ENCODE results near the gene PHF13. TPM values are rescaled to one million over a fixed set of nuclear protein-coding genes. Genes with fewer than 3 reads are reported as not detected.

The PHF13 gene
- polyA plus RNA-seq, 1 donor (not counting 4 experiments of a cell fraction or from before 2014, with no cell fraction given): 4.5 TPM

DNA sequence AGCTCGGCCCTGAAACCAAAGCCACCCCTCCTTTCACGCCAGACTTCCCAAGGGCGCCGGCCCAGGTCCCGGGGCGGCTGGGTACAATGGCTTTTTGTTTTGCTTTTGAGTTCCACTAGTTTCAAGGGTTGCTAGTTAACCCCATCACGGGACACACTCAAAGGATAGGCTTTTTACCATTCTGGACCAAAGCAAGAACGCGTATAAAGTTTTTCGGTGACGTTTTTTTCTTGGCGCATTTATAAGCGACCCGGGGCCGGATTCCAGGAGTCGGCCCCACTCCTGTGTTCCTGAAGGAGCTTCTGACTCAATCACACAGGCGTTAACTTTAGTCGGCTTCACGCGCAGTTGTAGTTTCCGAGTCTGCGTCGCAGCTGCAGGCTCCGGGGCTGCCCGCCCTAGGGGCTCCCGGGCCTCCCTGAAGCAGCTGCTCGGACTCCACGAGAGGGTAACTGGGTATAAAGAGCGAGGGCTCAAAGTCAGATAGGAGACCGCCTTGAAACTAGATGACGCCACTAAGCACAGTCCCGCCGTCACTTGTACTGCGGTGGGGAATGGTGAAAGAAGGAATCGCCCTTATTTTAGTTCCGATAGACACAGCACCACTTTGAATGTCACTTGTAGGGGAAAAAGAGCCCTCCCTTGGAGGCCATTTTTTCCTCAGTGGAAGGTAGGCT lies 10.2 kb upstream of the PHF13 start:
- Histone ChIP-seq H3K9ac (ENCODE audit: control insufficient read depth, extremely low read depth, insufficient read depth, low read length) (peak overlapping the region; percentile 100), H4K20me1 (ENCODE audit: control insufficient read depth, extremely low read depth, insufficient read depth, low read length) (peaks cover 21% of the 10 kb centered on the region), H3K9me1 (ENCODE audit: control insufficient read depth, extremely low read depth, insufficient read depth, low read length) (no peaks in the 10 kb centered on the region), H3K4me1 (ENCODE audit: control insufficient read depth, extremely low read depth, insufficient read depth, low read length) (peaks cover 35% of the 10 kb centered on the region), H3K9me3 (ENCODE audit: control insufficient read depth, low read depth, low read length) (no peaks in the 10 kb centered on the region), H3K27ac (ENCODE audit: control insufficient read depth, insufficient read depth, low read length) (peak overlapping the region; percentile 97), H3K36me3 (ENCODE audit: control insufficient read depth in 2 of 2, extremely low read depth in 1 of 2, insufficient read depth in 2 of 2, low read length in 2 of 2) (peaks cover 5 to 13% of the 10 kb centered on the region in 2 experiments), H3K79me2 (ENCODE audit: control insufficient read depth, insufficient read depth, low read length) (peaks cover 41% of the 10 kb centered on the region), H2AFZ (ENCODE audit: control insufficient read depth, low read length) (peak overlapping the region; percentile 71), H3K27me3 (ENCODE audit: control insufficient read depth, extremely low read depth, insufficient read depth, low read length) (no peaks in the 10 kb centered on the region), H3K4me3 (ENCODE audit: control insufficient read depth in 2 of 3, extremely low read depth in 1 of 3, insufficient read depth in 2 of 3, low read depth in 1 of 3, low read length in 3 of 3) (peak overlapping the region; percentile 41 to 74 (median 74)), H3K4me2 (ENCODE audit: control insufficient read depth, extremely low read depth, insufficient read depth, low read depth, low read length) (peak overlapping the region; percentile 95)
- DNase-seq (ENCODE audit: low read depth, low spot score) (no peak), FAIRE-seq (no peak)
- TF ChIP-seq EZH2 (IDR thresholded peaks at IDR 0.05; ENCODE audit: low read length): no peak
- TF ChIP-seq CTCF (optimal IDR thresholded peaks at IDR 0.05 in 1 of 3, IDR thresholded peaks at IDR 0.05 in 1 of 3, conservative IDR thresholded peaks at IDR 0.05 in 1 of 3; ENCODE audit: extremely low read depth in 1 of 3, insufficient read depth in 2 of 3, low read length in 3 of 3): no peak
- dilution Hi-C loops (cut with MboI; ENCODE audit: extremely low pct_ligation_motif_present, low sequenced_read_pairs): no loop called here

GRCh38 chr1:6603915-6604558 lies 9.5 kb upstream of the PHF13 start:
- DNase-seq (ENCODE audit: low read depth, low spot score) (no peak), FAIRE-seq (peak; percentile 58)
- peak overlapping the region; percentile 100 for H3K9ac ChIP-seq (ENCODE audit: control insufficient read depth, extremely low read depth, insufficient read depth, low read length)
- dilution Hi-C loops (cut with MboI; ENCODE audit: extremely low pct_ligation_motif_present, low sequenced_read_pairs): no loop called here
- TF ChIP-seq CTCF (optimal IDR thresholded peaks at IDR 0.05 in 1 of 3, IDR thresholded peaks at IDR 0.05 in 1 of 3, conservative IDR thresholded peaks at IDR 0.05 in 1 of 3; ENCODE audit: extremely low read depth in 1 of 3, insufficient read depth in 2 of 3, low read length in 3 of 3): no peak
- no peak for TF ChIP-seq EZH2 (IDR thresholded peaks at IDR 0.05; ENCODE audit: low read length)
- peak overlapping the region; percentile 71 for H2AFZ ChIP-seq (ENCODE audit: control insufficient read depth, low read length)
- no peaks in the 10 kb centered on the region for H3K27me3 ChIP-seq (ENCODE audit: control insufficient read depth, extremely low read depth, insufficient read depth, low read length)
- peaks cover 29% of the 10 kb centered on the region for H3K4me1 ChIP-seq (ENCODE audit: control insufficient read depth, extremely low read depth, insufficient read depth, low read length)
- peak overlapping the region; percentile 95 for H3K4me2 ChIP-seq (ENCODE audit: control insufficient read depth, extremely low read depth, insufficient read depth, low read depth, low read length)
- peaks cover 4 to 9% of the 10 kb centered on the region in 2 experiments for H3K36me3 ChIP-seq (ENCODE audit: control insufficient read depth in 2 of 2, extremely low read depth in 1 of 2, insufficient read depth in 2 of 2, low read length in 2 of 2)
- no peaks in the 10 kb centered on the region for H3K9me3 ChIP-seq (ENCODE audit: control insufficient read depth, low read depth, low read length)
- H3K4me3 ChIP-seq (ENCODE audit: control insufficient read depth in 2 of 3, extremely low read depth in 1 of 3, insufficient read depth in 2 of 3, low read depth in 1 of 3, low read length in 3 of 3): peak overlapping the region in 2 of 3 experiments; percentile 74
- no peaks in the 10 kb centered on the region for H3K9me1 ChIP-seq (ENCODE audit: control insufficient read depth, extremely low read depth, insufficient read depth, low read length)
- peaks cover 36% of the 10 kb centered on the region for H3K79me2 ChIP-seq (ENCODE audit: control insufficient read depth, insufficient read depth, low read length)
- peaks cover 18% of the 10 kb centered on the region for H4K20me1 ChIP-seq (ENCODE audit: control insufficient read depth, extremely low read depth, insufficient read depth, low read length)
- peak overlapping the region; percentile 97 for H3K27ac ChIP-seq (ENCODE audit: control insufficient read depth, insufficient read depth, low read length)
